ENCODE data around the gene FBRSL1. TPM values are rescaled to one million over a fixed set of nuclear protein-coding genes. Genes with fewer than 3 reads are reported as not detected.
A peak's percentile ranks its signal among the peaks of the same experiment; 100 is the strongest.

FBRSL1 gene
- polyA plus RNA-seq, 1 donor from 2014 or later = 6.8 TPM

GRCh38 chr12:132554845-132555630, 65.1 kb downstream of the FBRSL1 start:
- H3K9me3 Mint-ChIP-seq = no peaks in the 10 kb centered on the region
- peak overlapping the region in 1 of 3 donors; percentile 39 for H3K27ac Mint-ChIP-seq
- no peaks in the 10 kb centered on the region for H3K27me3 Mint-ChIP-seq
- peaks cover 7 to 17% (median 9%) of the 10 kb centered on the region in 3 donors for H3K4me1 Mint-ChIP-seq
- H3K36me3 Mint-ChIP-seq = peaks cover 1% of the 10 kb centered on the region
- H3K4me3 Mint-ChIP-seq = peak overlapping the region in 1 of 4 donors; percentile 25

- Mint-ChIP-seq H3K36me3 (peaks cover 1% of the 10 kb centered on the region), H3K4me3 (no peak overlapping the region), H3K27me3 (no peaks in the 10 kb centered on the region), H3K27ac (peak overlapping the region in 1 of 3 donors; percentile 39), H3K4me1 (peaks cover 7 to 17% (median 9%) of the 10 kb centered on the region in 3 donors), H3K9me3 (no peaks in the 10 kb centered on the region)
These were observed 65.7 kb downstream of the FBRSL1 start for GRCh38 chr12:132555686-132556085.

GRCh38 chr12:132556216-132556615, 66.3 kb downstream of the FBRSL1 start:
- H3K9me3 Mint-ChIP-seq = no peaks in the 10 kb centered on the region
- no peak overlapping the region for H3K27ac Mint-ChIP-seq
- no peaks in the 10 kb centered on the region for H3K27me3 Mint-ChIP-seq
- H3K4me1 Mint-ChIP-seq = peaks cover 7 to 17% (median 11%) of the 10 kb centered on the region in 3 donors
- H3K36me3 Mint-ChIP-seq = peaks cover 1% of the 10 kb centered on the region
- peak overlapping the region in 1 of 4 donors; percentile 6 for H3K4me3 Mint-ChIP-seq

- Mint-ChIP-seq H3K27me3 (no peaks in the 10 kb centered on the region), H3K4me1 (peaks cover 7 to 17% (median 11%) of the 10 kb centered on the region in 3 donors), H3K9me3 (no peaks in the 10 kb centered on the region), H3K27ac (peak overlapping the region in 1 of 3 donors; percentile 5), H3K36me3 (peaks cover 1% of the 10 kb centered on the region), H3K4me3 (peak overlapping the region in 1 of 4 donors; percentile 19)
These were observed 66.8 kb downstream of the FBRSL1 start for GRCh38 chr12:132556801-132557200.

GRCh38 chr12:132557291-132558015, 67.5 kb downstream of the FBRSL1 start:
- Mint-ChIP-seq H3K9me3 (no peaks in the 10 kb centered on the region), H3K36me3 (peaks cover 1% of the 10 kb centered on the region), H3K27ac (peak overlapping the region in 2 of 3 donors; percentile 5 to 43), H3K27me3 (no peaks in the 10 kb centered on the region), H3K4me1 (peaks cover 7 to 17% (median 11%) of the 10 kb centered on the region in 3 donors), H3K4me3 (peak overlapping the region in 1 of 4 donors; percentile 19)

- peak overlapping the region; percentile 81 to 98 (median 91) for H3K27ac Mint-ChIP-seq
- H3K9me3 Mint-ChIP-seq = no peaks in the 10 kb centered on the region
- no peaks in the 10 kb centered on the region for H3K27me3 Mint-ChIP-seq
- peaks cover 7 to 17% (median 11%) of the 10 kb centered on the region in 3 donors for H3K4me1 Mint-ChIP-seq
- H3K4me3 Mint-ChIP-seq = peak overlapping the region; percentile 34 to 93 (median 92)
- H3K36me3 Mint-ChIP-seq = peaks cover 1% of the 10 kb centered on the region
These were observed 68.3 kb downstream of the FBRSL1 start for GRCh38 chr12:132558042-132558856.

GRCh38 chr12:132558861-132559623, 69.1 kb downstream of the FBRSL1 start:
- peak overlapping the region; percentile 81 to 98 (median 91) for H3K27ac Mint-ChIP-seq

GRCh38 chr12:132559652-132560363, 69.9 kb downstream of the FBRSL1 start:
- H3K27me3 Mint-ChIP-seq = no peaks in the 10 kb centered on the region

More at GRCh38 chr12:132558861-132559623, 69.1 kb downstream of the FBRSL1 start:
- H3K4me3 Mint-ChIP-seq = peak overlapping the region; percentile 82 to 93 (median 92)
- H3K36me3 Mint-ChIP-seq = peaks cover 1% of the 10 kb centered on the region
- H3K9me3 Mint-ChIP-seq = no peaks in the 10 kb centered on the region
- H3K27me3 Mint-ChIP-seq = no peaks in the 10 kb centered on the region
- peaks cover 7 to 19% (median 13%) of the 10 kb centered on the region in 3 donors for H3K4me1 Mint-ChIP-seq

GRCh38 chr12:132560364-132560613, 70.3 kb downstream of the FBRSL1 start:
- Mint-ChIP-seq H3K27ac (no peak overlapping the region), H3K4me1 (peaks cover 7 to 15% (median 13%) of the 10 kb centered on the region in 3 donors), H3K9me3 (no peaks in the 10 kb centered on the region), H3K4me3 (peak overlapping the region in 2 of 4 donors; percentile 76 to 80), H3K27me3 (no peaks in the 10 kb centered on the region), H3K36me3 (peaks cover 1% of the 10 kb centered on the region)

More at GRCh38 chr12:132559652-132560363, 69.9 kb downstream of the FBRSL1 start:
- peak overlapping the region; percentile 82 to 93 (median 92) for H3K4me3 Mint-ChIP-seq
- no peaks in the 10 kb centered on the region for H3K9me3 Mint-ChIP-seq
- H3K27ac Mint-ChIP-seq = peak overlapping the region; percentile 81 to 98 (median 91)
- H3K36me3 Mint-ChIP-seq = peaks cover 1% of the 10 kb centered on the region
- H3K4me1 Mint-ChIP-seq = peaks cover 7 to 17% (median 13%) of the 10 kb centered on the region in 3 donors

- Mint-ChIP-seq H3K27me3 (no peaks in the 10 kb centered on the region), H3K27ac (peak overlapping the region; percentile 64 to 71 (median 70)), H3K9me3 (no peaks in the 10 kb centered on the region), H3K4me1 (peaks cover 7 to 16% (median 13%) of the 10 kb centered on the region in 3 donors), H3K4me3 (peak overlapping the region; percentile 76 to 96 (median 87)), H3K36me3 (no peaks in the 10 kb centered on the region)
These were observed 70.9 kb downstream of the FBRSL1 start for GRCh38 chr12:132560614-132561426.
